GM19328 (cell line): Measurements from ENCODE around the gene LOXL1.

Experiments
- ATAC-seq: cut with Tn5 transposase; IDR thresholded peaks from one replicate; pipeline ENCODE4 v1.9.1; 2021; ENCODE audit warnings: mild to moderate bottlenecking, moderate library complexity; ENCODE audit not compliant: unreplicated experiment

Gene LOXL1

DNA sequence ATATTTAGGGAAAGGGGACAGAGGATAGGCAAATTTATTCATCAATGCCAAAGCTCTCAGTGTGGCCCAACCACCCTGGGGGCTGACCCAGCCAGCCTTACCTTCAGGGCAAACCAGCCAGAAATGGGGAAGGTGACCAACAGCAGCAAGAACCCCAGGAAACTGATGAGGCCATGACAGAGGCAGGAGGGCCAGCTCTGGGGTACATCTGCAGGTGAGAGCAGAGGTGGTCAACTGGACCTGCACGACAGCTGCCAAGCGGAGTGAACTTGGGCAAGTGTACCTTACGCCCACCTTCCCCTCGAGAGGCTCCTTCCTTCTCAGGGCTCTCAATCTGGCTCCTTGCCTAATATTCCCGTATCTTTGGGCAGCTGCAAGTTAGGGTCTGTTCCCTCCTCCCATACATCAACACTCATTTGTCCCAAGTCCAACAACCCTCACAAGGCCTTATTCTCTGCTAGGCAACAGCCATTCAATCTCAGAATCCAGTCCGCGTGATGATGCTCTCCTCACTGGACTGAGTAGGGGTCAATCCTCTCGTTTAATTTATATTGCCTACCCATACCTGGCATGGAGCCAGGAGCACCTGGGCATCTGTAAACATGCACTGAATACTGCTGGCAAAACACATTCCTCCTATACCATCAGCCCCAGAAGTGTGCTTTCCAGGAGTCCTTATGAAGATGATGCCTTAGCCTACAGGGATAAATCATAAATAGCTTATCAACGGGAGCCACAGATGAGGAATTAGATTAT lies 64.2 kb downstream of the LOXL1 start:
- ATAC-seq = no peak

DNA sequence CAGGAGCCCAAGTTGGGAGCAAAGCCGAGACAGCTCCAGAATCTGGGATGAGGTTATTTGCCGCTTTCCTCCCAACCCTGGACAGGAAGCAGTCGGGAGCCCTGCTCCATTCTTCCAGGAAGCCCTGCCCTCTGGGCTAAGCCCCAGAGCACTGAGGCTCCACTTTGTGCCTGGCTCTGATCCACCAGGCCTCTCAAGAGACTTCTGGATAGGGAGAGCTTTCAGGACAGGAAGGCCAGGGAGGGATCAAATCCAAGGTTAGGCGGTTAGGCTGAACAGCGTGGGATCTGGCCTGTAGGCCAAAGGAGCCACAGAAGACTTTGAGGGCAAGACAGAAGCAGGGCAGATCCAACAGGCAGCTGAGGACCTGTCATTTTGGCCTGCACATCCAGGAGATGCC lies 65.0 kb downstream of the LOXL1 start:
- no peak for ATAC-seq

DNA sequence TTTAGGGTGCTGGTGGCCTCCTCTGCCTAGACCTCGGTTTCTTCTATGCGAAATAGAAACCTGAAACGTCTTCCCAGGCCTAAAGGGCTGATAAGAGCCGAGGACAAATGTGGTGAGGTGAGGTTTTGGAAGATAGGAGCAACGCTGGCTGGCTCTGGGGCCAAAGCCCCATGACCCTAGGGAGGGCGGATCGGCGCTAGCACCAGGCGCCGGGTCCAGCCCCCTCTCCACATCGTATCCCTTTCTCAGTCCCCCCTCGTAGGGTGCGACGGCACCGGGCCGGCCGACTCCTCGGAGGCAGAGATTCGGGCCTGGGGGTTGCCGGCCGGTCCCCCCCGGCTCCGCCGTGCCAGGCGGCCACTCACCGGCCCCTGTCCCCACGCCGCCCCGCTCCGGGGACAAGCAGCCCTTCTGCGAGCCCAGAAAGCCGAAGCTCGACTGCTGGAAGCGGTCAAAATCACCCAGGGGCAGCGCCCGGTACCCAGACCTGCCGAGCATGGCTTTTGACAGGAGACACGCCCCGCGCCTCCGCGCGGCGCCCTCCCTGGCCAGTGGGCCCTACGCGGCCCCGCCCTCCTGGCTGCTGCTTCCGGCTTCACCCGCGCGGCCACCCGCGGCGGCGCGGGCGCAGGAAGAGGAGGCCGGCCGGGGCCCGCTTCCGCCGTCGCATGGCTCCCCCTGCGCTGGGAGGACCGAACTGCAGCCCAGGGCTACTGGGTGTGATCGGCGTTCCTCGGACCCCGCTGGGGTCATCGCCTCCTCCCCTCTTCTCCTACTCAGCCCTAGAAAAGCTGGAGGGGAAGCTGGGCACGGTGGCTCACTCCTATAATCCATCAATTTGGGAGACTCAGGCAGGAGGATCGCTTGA lies 65.7 kb downstream of the LOXL1 start, which contains the start of gene STOML1:
TSS of gene STOML1 (minus strand) at position 570 of the 868 bp plus-strand sequence. CDS start at position 498, 72 bp downstream.
- ATAC-seq = peak; percentile 72

DNA sequence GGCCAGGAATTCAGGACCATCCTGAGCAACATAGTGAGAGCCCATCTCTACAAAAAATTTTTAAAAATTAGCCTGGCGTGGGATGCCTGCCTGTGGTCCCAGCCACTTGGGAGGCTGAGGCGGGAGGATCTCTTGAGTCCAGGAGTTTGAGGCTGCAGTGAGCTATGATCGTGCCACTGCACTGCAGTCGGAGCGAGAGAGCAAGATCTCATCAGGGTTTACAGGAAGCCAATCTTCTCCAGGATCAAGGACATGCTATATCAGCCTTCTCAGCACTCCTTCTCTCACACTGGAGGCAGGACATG lies 66.3 kb downstream of the LOXL1 start:
- no peak for ATAC-seq

DNA sequence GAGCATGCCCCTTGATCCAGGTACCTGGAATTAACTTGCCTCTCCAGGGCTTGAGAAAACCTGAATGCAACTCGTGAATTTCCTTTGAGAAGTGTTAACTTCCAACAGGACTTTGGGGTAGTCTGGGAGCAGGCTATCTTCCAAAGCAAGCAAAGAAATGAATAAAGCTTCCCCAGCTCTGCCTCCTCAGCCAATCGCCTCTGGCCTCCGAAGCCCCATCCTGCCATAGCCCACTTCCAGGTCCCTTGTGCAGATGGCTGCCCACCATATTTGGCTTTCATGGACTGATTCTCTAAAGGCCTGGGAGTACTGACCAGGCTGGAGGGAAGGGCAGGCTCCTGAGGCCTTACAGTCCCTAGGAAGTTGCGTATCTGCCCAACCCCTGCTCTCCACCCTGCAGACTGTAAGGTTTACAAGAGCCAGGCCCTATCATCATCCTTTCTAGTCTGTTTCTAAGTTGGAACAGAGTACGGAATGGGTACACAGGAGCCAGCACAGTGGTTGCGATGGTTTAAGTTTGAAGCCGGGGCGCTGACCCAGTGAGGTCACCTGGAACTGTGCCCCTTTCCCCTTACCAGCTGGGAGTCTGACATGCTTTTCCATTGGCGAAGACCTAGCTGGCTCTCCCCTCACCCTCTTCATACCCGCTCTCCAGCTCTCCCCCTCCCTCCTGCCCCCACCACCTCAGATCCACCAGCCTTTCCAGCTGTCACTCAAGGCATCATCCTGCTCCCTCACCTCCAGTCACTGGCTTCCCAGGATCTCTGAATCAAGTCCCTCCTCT lies 67.1 kb downstream of the LOXL1 start:
- no peak for ATAC-seq

DNA sequence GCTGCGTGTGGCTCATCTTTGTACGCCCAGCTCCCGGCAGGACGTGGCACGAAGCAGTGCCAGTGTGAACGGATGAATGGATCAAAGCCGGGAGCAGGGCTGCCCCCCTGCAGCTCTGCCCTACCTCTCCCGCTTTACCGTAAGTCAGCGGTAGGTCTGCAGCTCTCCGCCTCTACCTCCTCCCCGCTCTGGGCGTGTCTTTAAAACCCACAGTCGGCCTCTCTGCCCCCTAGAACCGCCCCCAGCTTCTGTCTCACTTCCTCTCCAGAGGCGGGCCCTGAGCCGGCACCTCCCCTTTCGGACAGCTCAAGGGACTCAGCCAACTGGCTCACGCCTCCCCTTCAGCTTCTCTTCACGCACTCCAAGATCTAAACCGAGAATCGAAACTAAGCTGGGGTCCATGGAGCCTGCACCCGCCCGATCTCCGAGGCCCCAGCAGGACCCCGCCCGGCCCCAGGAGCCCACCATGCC lies 68.2 kb downstream of the LOXL1 start, which contains the start of gene PML:
TSS of gene PML (plus strand) at position 304 of the 471 bp plus-strand sequence. CDS start at position 401, 97 bp downstream.
- peak; percentile 72 for ATAC-seq

DNA sequence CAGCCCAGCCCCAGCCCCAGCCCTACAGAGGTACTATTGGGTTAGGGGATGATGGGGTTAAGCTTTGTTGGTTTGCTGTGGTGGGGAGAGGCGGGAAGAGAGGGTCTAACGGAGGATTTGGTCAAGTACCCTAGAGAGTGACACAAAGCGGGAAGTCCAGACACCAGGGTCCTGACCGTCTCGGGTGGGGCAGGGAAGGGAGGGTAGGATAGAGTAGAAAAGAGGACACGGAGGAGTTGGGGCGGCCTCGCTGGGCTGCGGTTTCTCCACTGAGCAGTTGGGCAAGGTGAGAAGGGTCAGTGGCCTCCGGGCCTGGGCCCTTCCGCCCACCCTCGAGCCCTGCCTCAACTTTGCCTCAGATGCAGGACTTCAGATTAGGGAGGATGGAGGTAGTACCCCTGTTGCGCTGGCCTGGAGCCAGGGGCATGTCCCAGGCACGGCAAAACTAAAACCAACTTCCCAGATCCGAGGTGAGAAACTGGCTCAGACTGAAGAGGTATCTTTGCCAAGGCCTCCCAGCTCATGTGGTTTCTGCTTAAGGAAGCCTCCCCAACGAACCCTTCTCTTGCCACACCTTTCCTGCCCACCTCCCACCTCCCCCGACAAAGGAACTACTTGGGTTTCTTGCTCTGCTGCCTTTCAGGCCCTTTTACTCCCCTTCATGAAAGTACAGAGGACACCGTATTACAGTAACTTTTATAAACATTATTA lies 68.8 kb downstream of the LOXL1 start:
- ATAC-seq = no peak

DNA sequence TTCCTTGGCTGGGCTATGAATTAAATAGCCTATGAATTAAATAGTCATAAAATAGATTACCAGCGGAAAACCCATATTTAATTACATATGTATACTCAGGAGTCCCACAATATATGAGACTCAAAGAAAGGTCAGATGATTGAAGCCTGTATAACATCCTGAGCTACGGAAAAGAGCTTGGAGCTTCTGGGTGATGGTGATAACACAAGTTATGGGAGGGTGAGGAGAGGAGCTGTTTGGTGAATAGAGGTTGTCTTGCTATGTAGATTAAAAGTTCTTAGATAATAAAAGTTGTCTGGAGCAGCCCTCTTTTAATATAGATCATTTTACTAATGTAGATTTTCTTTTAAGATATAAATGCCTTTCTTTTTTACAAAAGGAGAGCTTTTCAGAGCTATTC lies 70.0 kb downstream of the LOXL1 start:
- ATAC-seq = no peak

DNA sequence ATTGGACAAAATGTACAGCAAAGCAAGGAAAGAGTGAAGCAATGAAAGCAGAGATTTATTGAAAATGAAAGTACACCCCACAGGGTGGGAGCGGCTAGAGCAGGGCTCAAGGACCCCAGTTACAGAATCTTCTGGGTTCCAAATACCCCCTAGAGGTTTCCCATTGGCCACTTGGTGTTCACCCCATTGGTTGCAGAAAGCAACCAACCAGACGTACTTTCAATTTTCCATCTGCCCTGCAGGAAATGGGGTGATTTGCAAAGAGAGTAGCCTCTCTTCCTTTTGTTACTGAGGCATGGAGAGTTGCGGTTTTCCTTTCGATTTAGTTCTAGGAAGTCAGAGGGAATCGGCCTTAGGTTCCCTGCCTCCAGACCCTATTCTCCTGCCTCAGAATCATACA lies 70.7 kb downstream of the LOXL1 start:
- no peak for ATAC-seq

DNA sequence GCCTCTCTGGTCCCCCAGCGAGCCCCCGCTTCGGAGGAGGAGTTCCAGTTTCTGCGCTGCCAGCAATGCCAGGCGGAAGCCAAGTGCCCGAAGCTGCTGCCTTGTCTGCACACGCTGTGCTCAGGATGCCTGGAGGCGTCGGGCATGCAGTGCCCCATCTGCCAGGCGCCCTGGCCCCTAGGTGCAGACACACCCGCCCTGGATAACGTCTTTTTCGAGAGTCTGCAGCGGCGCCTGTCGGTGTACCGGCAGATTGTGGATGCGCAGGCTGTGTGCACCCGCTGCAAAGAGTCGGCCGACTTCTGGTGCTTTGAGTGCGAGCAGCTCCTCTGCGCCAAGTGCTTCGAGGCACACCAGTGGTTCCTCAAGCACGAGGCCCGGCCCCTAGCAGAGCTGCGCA lies 71.7 kb downstream of the LOXL1 start:
- no peak for ATAC-seq
